Endothelial cell of umbilical vein (primary cell): Measurements from ENCODE around the gene MTFP1.
A peak's percentile ranks its signal among the peaks of the same experiment; 100 is the strongest.

Experiments used
- CTCF ChIP-seq, 2 donors: IDR thresholded peaks; 1 replicate in 1 of 2; 2 replicates in 1 of 2; pipeline ENCODE4 v1.5.1; 2011; ENCODE audit warnings: low read length in 2 of 2, mild to moderate bottlenecking in 2 of 2, moderate library complexity in 2 of 2, control low read depth in 1 of 2, inconsistent platforms in 1 of 2, low read depth in 1 of 2; ENCODE audit not compliant: insufficient read depth in 1 of 2; ENCODE audit errors: extremely low read depth in 1 of 2
- EZH2 ChIP-seq: IDR thresholded peaks from 2 replicates; pipeline ENCODE4 v1.6.1; 2012; ENCODE audit warnings: borderline replicate concordance, low read depth, mild to moderate bottlenecking, moderate library complexity, low read length, inconsistent platforms; ENCODE audit not compliant: severe bottlenecking
- FOS ChIP-seq: IDR thresholded peaks from 2 replicates; pipeline ENCODE4 v1.6.1; 2011; ENCODE audit warnings: mild to moderate bottlenecking, low read length, moderate library complexity, borderline replicate concordance; ENCODE audit not compliant: insufficient read depth
- GATA2 ChIP-seq: IDR thresholded peaks from 2 replicates; pipeline ENCODE4 v1.7.0; 2011; ENCODE audit warnings: low read depth, mild to moderate bottlenecking, moderate library complexity, mixed read lengths, low read length; ENCODE audit not compliant: insufficient read length, insufficient read depth
- JUN ChIP-seq: IDR thresholded peaks from 2 replicates; pipeline ENCODE4 v1.6.1; 2011; ENCODE audit warnings: borderline replicate concordance, low read depth; ENCODE audit not compliant: insufficient read length, insufficient read depth
- MAX ChIP-seq: IDR thresholded peaks from 2 replicates; pipeline ENCODE4 v1.6.1; 2011; ENCODE audit not compliant: insufficient read depth, insufficient read length
- MYC ChIP-seq: IDR thresholded peaks from one replicate; pipeline ENCODE4 v1.6.1; 2011; ENCODE audit warnings: mild to moderate bottlenecking, low read depth, low read length
- POLR2A ChIP-seq: IDR thresholded peaks from 2 replicates; pipeline ENCODE4 v1.6.1; 2012; ENCODE audit warnings: low read depth, mild to moderate bottlenecking, control low read depth, low read length
- POLR2AphosphoS5 ChIP-seq: IDR thresholded peaks from 2 replicates; pipeline ENCODE4 v1.6.1; 2012; ENCODE audit warnings: low read depth, mild to moderate bottlenecking, control low read depth, low read length, moderate library complexity; ENCODE audit not compliant: insufficient read depth

- TF ChIP-seq POLR2A: peak; percentile 90
- TF ChIP-seq POLR2AphosphoS5: no peak
- peak in 1 of 2 donors; percentile 14 for TF ChIP-seq CTCF (IDR thresholded peaks at IDR 0.05; ENCODE audit: extremely low read depth in 1 of 2, insufficient read depth in 1 of 2, low read depth in 1 of 2, low read length in 2 of 2)
- no peak for TF ChIP-seq EZH2
- no peak for TF ChIP-seq MAX
- TF ChIP-seq JUN: no peak
- TF ChIP-seq MYC: no peak
- TF ChIP-seq FOS: no peak
- no peak for TF ChIP-seq GATA2
These were observed 2.1 kb upstream of the MTFP1 start for GRCh38 chr22:30423301-30423958.
